ENCODE results near the gene TRMT10A. TPM values are rescaled to one million over a fixed set of nuclear protein-coding genes. Genes with fewer than 3 reads are reported as not detected.

Gene TRMT10A
- total and polyA plus RNA-seq, 2 of the 13 experiments (the other 11 are each of a cell fraction or from before 2014, with no cell fraction given): 3.9 to 12.6 TPM

DNA sequence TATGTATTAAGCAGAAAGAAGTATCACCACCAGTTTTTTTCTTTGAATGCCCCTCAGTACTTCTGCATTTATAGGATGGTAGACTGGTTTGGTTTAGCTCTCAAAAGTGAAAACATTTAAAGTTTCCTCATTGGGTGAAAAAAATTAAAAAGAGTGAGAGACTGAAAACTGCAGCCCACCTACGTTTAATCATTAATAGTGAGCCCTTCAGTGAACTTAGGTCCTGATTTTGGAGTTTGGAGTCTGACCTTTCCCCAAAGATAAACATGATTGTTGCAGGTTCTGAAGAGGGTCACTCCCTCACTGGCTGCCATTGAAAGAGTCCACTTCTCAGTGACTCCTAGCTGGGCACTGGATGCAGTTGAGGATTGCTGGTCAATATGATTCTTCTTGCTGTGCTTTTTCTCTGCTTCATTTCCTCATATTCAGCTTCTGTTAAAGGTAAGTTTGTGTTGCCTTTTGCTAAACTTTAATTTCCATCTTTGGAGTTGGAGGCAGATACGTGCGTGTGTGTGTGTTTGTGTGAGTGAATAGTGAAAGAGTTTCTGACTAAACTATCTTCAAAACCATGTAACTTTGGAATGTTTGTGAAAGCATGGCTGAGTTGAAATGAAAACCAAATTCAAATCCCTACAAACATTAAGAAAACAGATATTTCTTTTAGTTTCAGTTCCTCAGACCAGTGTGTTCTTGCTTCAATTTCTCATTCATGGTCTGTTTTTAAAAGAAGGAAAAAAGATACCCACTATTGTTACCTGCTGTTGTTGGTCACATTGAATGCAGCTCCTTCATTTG, 10.9 kb upstream of the TRMT10A start, which contains the start of gene MTTP (continued):
- TF ChIP-seq, protein P1, sequence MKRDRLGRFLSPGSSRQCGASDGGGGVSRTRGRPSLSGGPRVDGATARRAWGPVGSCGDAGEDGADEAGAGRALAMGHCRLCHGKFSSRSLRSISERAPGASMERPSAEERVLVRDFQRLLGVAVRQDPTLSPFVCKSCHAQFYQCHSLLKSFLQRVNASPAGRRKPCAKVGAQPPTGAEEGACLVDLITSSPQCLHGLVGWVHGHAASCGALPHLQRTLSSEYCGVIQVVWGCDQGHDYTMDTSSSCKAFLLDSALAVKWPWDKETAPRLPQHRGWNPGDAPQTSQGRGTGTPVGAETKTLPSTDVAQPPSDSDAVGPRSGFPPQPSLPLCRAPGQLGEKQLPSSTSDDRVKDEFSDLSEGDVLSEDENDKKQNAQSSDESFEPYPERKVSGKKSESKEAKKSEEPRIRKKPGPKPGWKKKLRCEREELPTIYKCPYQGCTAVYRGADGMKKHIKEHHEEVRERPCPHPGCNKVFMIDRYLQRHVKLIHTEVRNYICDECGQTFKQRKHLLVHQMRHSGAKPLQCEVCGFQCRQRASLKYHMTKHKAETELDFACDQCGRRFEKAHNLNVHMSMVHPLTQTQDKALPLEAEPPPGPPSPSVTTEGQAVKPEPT (CRISPR knock-in tag; IDR thresholded peaks at IDR 0.05; ENCODE audit: low read depth): no peak
- TF ChIP-seq ZIK1 (CRISPR knock-in tag; IDR thresholded peaks at IDR 0.05; ENCODE audit: borderline replicate concordance, low read depth): no peak
- no peak for TF ChIP-seq ZNF441 (CRISPR knock-in tag; IDR thresholded peaks at IDR 0.05; ENCODE audit: borderline replicate concordance)
- TF ChIP-seq DPF2 (CRISPR knock-in tag; IDR thresholded peaks at IDR 0.05; ENCODE audit: borderline replicate concordance, low read depth): peak; percentile 42; the same call in 1 of the 2 replicates
- TF ChIP-seq ZNF720 (CRISPR knock-in tag; IDR thresholded peaks at IDR 0.05): no peak
- TF ChIP-seq KLF6 (CRISPR knock-in tag; IDR thresholded peaks at IDR 0.05): no peak
- TF ChIP-seq, protein P2, sequence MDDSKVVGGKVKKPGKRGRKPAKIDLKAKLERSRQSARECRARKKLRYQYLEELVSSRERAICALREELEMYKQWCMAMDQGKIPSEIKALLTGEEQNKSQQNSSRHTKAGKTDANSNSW (CRISPR knock-in tag; IDR thresholded peaks at IDR 0.05; ENCODE audit: borderline replicate concordance): no peak
- no peak for TF ChIP-seq ARNT (IDR thresholded peaks at IDR 0.05)
- TF ChIP-seq, protein P3, sequence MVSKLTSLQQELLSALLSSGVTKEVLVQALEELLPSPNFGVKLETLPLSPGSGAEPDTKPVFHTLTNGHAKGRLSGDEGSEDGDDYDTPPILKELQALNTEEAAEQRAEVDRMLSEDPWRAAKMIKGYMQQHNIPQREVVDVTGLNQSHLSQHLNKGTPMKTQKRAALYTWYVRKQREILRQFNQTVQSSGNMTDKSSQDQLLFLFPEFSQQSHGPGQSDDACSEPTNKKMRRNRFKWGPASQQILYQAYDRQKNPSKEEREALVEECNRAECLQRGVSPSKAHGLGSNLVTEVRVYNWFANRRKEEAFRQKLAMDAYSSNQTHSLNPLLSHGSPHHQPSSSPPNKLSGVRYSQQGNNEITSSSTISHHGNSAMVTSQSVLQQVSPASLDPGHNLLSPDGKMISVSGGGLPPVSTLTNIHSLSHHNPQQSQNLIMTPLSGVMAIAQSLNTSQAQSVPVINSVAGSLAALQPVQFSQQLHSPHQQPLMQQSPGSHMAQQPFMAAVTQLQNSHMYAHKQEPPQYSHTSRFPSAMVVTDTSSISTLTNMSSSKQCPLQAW (CRISPR knock-in tag; IDR thresholded peaks at IDR 0.05): peak; percentile 95
- TF ChIP-seq ZNF878 (CRISPR knock-in tag; IDR thresholded peaks at IDR 0.05): no peak
- no peak for TF ChIP-seq ZFP82 (CRISPR knock-in tag; IDR thresholded peaks at IDR 0.05; ENCODE audit: borderline replicate concordance)
- no peak for TF ChIP-seq NR3C1 (CRISPR knock-in tag; IDR thresholded peaks at IDR 0.05)
- TF ChIP-seq, protein P4, sequence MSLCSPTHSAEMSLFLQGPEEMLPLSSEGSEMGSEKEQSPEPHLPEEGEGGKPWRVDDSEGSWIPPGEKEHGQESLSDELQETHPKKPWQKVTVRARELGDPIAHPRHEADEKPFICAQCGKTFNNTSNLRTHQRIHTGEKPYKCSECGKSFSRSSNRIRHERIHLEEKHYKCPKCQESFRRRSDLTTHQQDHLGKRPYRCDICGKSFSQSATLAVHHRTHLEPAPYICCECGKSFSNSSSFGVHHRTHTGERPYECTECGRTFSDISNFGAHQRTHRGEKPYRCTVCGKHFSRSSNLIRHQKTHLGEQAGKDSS (CRISPR knock-in tag; IDR thresholded peaks at IDR 0.05; ENCODE audit: borderline replicate concordance, low read depth): no peak
- TF ChIP-seq ELF1 (CRISPR knock-in tag; IDR thresholded peaks at IDR 0.05): peak; percentile 27; the same call in 1 of the 2 replicates
- TF ChIP-seq, protein P5, sequence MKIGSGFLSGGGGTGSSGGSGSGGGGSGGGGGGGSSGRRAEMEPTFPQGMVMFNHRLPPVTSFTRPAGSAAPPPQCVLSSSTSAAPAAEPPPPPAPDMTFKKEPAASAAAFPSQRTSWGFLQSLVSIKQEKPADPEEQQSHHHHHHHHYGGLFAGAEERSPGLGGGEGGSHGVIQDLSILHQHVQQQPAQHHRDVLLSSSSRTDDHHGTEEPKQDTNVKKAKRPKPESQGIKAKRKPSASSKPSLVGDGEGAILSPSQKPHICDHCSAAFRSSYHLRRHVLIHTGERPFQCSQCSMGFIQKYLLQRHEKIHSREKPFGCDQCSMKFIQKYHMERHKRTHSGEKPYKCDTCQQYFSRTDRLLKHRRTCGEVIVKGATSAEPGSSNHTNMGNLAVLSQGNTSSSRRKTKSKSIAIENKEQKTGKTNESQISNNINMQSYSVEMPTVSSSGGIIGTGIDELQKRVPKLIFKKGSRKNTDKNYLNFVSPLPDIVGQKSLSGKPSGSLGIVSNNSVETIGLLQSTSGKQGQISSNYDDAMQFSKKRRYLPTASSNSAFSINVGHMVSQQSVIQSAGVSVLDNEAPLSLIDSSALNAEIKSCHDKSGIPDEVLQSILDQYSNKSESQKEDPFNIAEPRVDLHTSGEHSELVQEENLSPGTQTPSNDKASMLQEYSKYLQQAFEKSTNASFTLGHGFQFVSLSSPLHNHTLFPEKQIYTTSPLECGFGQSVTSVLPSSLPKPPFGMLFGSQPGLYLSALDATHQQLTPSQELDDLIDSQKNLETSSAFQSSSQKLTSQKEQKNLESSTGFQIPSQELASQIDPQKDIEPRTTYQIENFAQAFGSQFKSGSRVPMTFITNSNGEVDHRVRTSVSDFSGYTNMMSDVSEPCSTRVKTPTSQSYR (CRISPR knock-in tag; IDR thresholded peaks at IDR 0.05; ENCODE audit: borderline replicate concordance): no peak
- TF ChIP-seq DMAP1 (CRISPR knock-in tag; IDR thresholded peaks at IDR 0.05): peak; percentile 70; the same call in 1 of the 2 replicates
- no peak for TF ChIP-seq EHMT2 (IDR thresholded peaks at IDR 0.05; ENCODE audit: borderline replicate concordance, low read depth, low read length)
- TF ChIP-seq, protein P6, sequence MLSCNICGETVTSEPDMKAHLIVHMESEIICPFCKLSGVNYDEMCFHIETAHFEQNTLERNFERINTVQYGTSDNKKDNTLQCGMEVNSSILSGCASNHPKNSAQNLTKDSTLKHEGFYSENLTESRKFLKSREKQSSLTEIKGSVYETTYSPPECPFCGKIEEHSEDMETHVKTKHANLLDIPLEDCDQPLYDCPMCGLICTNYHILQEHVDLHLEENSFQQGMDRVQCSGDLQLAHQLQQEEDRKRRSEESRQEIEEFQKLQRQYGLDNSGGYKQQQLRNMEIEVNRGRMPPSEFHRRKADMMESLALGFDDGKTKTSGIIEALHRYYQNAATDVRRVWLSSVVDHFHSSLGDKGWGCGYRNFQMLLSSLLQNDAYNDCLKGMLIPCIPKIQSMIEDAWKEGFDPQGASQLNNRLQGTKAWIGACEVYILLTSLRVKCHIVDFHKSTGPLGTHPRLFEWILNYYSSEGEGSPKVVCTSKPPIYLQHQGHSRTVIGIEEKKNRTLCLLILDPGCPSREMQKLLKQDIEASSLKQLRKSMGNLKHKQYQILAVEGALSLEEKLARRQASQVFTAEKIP (CRISPR knock-in tag; IDR thresholded peaks at IDR 0.05; ENCODE audit: borderline replicate concordance): no peak
- no peak for TF ChIP-seq ZSCAN12 (CRISPR knock-in tag; IDR thresholded peaks at IDR 0.05)

Data from HepG2 (cell line).